ENCODE measurements around the gene RXRA.

RXRA gene

DNA sequence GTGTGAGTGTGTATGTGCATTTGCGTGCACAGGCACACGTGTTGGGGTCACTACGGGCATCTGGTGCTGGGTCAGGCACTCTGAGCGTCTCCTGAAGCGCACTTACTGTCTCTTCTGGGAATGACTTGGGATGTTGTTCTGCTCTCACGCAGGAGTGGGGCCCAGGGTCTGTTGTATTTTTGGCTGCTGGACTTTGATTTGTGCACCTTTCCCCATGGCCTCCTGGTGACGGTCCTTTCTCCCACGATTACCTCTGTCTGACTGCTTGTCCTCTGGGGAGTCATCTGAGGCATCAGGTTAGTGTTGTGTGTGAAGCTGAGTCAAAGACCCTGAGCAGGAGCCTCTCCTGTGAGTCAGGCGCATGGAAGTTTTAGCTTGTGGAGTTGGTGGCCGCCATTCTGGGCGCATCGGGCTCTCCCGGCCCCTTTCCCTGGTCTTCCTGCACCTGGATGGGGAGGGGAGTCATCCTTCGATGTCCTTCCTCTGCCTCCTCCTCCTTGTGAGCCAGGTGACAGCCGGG lies 62.1 kb downstream of the RXRA start:
- no peak for TF ChIP-seq SIN3A (IDR thresholded peaks at IDR 0.05; ENCODE audit: borderline replicate concordance, insufficient read depth, low read length)
- no peak for TF ChIP-seq FOXP2 (optimal IDR thresholded peaks at IDR 0.05; ENCODE audit: borderline replicate concordance, extremely low read depth, extremely low read length, insufficient read depth)
- TF ChIP-seq, protein P1, sequence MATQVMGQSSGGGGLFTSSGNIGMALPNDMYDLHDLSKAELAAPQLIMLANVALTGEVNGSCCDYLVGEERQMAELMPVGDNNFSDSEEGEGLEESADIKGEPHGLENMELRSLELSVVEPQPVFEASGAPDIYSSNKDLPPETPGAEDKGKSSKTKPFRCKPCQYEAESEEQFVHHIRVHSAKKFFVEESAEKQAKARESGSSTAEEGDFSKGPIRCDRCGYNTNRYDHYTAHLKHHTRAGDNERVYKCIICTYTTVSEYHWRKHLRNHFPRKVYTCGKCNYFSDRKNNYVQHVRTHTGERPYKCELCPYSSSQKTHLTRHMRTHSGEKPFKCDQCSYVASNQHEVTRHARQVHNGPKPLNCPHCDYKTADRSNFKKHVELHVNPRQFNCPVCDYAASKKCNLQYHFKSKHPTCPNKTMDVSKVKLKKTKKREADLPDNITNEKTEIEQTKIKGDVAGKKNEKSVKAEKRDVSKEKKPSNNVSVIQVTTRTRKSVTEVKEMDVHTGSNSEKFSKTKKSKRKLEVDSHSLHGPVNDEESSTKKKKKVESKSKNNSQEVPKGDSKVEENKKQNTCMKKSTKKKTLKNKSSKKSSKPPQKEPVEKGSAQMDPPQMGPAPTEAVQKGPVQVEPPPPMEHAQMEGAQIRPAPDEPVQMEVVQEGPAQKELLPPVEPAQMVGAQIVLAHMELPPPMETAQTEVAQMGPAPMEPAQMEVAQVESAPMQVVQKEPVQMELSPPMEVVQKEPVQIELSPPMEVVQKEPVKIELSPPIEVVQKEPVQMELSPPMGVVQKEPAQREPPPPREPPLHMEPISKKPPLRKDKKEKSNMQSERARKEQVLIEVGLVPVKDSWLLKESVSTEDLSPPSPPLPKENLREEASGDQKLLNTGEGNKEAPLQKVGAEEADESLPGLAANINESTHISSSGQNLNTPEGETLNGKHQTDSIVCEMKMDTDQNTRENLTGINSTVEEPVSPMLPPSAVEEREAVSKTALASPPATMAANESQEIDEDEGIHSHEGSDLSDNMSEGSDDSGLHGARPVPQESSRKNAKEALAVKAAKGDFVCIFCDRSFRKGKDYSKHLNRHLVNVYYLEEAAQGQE (IDR thresholded peaks at IDR 0.05; ENCODE audit: insufficient read depth in 1 of 2, low read depth in 2 of 2, low read length in 2 of 2): no peak
- TF ChIP-seq TAF1 (IDR thresholded peaks at IDR 0.05; ENCODE audit: borderline replicate concordance, insufficient read depth, low read length): no peak
- TF ChIP-seq POLR2AphosphoS5 (IDR thresholded peaks at IDR 0.05; ENCODE audit: low read depth, low read length): no peak

DNA sequence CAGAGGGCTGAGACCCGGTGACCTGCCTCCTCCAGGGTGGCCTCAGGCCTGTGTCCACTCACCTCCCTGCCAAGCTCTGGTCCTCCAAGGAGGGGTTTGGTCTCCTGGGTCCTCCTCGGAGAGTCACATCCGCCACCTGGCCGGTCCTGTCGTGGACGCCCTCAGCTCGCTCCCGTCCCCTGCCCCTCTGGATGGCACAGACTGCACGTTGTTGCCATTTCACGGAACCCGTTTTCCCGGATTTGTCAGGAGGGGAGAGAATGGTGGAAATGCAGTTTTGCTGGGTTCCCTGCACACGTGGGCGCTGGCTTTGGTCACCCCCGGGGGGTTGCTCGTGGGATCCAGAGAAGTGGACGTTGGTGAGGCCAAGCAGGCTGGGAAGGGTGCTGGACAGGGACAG lies 62.7 kb downstream of the RXRA start:
- no peak for TF ChIP-seq FOXP2 (optimal IDR thresholded peaks at IDR 0.05; ENCODE audit: borderline replicate concordance, extremely low read depth, extremely low read length, insufficient read depth)
- no peak for TF ChIP-seq POLR2AphosphoS5 (IDR thresholded peaks at IDR 0.05; ENCODE audit: low read depth, low read length)
- no peak for TF ChIP-seq SIN3A (IDR thresholded peaks at IDR 0.05; ENCODE audit: borderline replicate concordance, insufficient read depth, low read length)
- TF ChIP-seq TAF1 (IDR thresholded peaks at IDR 0.05; ENCODE audit: borderline replicate concordance, insufficient read depth, low read length): no peak
- TF ChIP-seq, protein P1 (IDR thresholded peaks at IDR 0.05; ENCODE audit: insufficient read depth in 1 of 2, low read depth in 2 of 2, low read length in 2 of 2): no peak

DNA sequence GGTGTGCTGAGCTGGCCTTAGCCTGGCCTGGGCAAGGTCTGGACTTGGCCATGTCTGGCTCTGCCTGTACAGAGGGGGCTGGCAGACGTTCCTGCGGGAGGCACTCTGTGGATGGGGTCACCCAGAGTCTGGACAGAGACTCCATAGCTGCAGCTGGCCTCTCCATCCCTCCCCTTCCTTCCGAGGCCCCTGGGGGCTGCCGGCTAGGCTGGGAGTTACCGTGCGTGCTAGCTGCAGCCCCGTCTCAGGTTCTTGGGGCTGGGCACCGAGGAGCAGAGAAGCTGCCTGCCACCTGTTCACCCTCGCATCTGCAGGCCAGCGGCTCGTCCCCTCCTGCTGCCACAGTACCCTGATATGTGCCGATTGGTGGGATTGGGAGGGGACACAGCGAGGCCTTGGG lies 63.4 kb downstream of the RXRA start:
- TF ChIP-seq SIN3A (IDR thresholded peaks at IDR 0.05; ENCODE audit: borderline replicate concordance, insufficient read depth, low read length) (no peak), FOXP2 (optimal IDR thresholded peaks at IDR 0.05; ENCODE audit: borderline replicate concordance, extremely low read depth, extremely low read length, insufficient read depth) (no peak), POLR2AphosphoS5 (IDR thresholded peaks at IDR 0.05; ENCODE audit: low read depth, low read length) (no peak), TAF1 (IDR thresholded peaks at IDR 0.05; ENCODE audit: borderline replicate concordance, insufficient read depth, low read length) (no peak)
- TF ChIP-seq, protein P1 (IDR thresholded peaks at IDR 0.05; ENCODE audit: insufficient read depth in 1 of 2, low read depth in 2 of 2, low read length in 2 of 2): no peak

DNA sequence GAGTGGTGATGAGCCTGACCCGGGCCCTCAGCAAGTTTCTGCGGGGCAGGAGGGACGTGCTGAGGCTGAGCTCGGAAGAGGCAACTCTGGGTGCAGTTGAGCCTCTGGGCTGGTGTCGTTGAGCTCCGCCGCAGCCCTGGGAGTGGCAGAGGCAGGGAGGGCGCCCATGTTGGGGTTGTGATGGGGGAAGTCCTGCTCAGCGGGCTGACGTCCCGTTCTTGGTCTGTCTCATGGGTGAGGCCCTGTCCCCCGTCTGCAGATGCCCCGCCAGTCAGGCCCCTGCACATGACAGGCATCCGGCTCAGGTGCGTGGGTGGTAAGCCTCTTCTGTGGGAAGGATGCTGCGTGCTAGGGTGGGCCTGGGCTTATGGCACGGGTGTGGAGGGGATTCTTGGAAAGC lies 64.3 kb downstream of the RXRA start:
- TF ChIP-seq SIN3A (IDR thresholded peaks at IDR 0.05; ENCODE audit: borderline replicate concordance, insufficient read depth, low read length): no peak
- TF ChIP-seq FOXP2 (optimal IDR thresholded peaks at IDR 0.05; ENCODE audit: borderline replicate concordance, extremely low read depth, extremely low read length, insufficient read depth): no peak
- no peak for TF ChIP-seq POLR2AphosphoS5 (IDR thresholded peaks at IDR 0.05; ENCODE audit: low read depth, low read length)
- no peak for TF ChIP-seq TAF1 (IDR thresholded peaks at IDR 0.05; ENCODE audit: borderline replicate concordance, insufficient read depth, low read length)
- TF ChIP-seq, protein P1 (IDR thresholded peaks at IDR 0.05; ENCODE audit: insufficient read depth in 1 of 2, low read depth in 2 of 2, low read length in 2 of 2): no peak

- TF ChIP-seq, protein P1 (IDR thresholded peaks at IDR 0.05; ENCODE audit: insufficient read depth in 1 of 2, low read depth in 2 of 2, low read length in 2 of 2): no peak
- no peak for TF ChIP-seq SIN3A (IDR thresholded peaks at IDR 0.05; ENCODE audit: borderline replicate concordance, insufficient read depth, low read length)
- TF ChIP-seq POLR2AphosphoS5 (IDR thresholded peaks at IDR 0.05; ENCODE audit: low read depth, low read length): no peak
- TF ChIP-seq TAF1 (IDR thresholded peaks at IDR 0.05; ENCODE audit: borderline replicate concordance, insufficient read depth, low read length): no peak
- no peak for TF ChIP-seq FOXP2 (optimal IDR thresholded peaks at IDR 0.05; ENCODE audit: borderline replicate concordance, extremely low read depth, extremely low read length, insufficient read depth)
These were observed 64.7 kb downstream of the RXRA start for GRCh38 chr9:134390947-134391318.
